ENCODE results near the gene JHY.

JHY gene

DNA sequence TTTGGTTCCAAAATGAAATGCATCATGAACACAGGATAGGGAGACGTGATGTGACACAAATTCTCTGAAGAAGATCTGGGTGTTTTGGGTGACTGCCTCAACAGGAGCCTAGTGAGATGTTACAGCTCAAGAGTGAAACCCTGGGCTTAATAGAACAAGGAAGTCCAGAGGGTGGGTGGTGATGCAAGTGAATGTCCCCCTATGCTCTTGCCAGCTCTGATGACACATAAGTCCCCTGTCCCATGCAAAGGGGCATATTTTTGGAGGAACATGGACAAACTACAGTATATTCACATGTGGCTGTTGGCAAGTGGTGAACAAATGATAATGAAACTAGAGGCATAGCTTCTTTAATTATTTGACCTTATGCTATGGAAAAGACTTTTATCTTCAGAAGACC is 35.1 kb upstream of the JHY start:
- Mint-ChIP-seq H3K4me3 (no peak overlapping the region), H3K36me3 (ENCODE audit: low read depth) (no peaks in the 10 kb centered on the region), H3K4me1 (peaks cover 30% of the 10 kb centered on the region), H3K27ac (no peak overlapping the region), H3K9me3 (no peaks in the 10 kb centered on the region), H3K27me3 (ENCODE audit: low read depth, poor library complexity) (peaks cover 7% of the 10 kb centered on the region)
- TF ChIP-seq CTCF (IDR thresholded peaks at IDR 0.05), result no peak
- DNase-seq, result no peak

- no peak for TF ChIP-seq CTCF (IDR thresholded peaks at IDR 0.05)
- H3K27ac Mint-ChIP-seq, result no peak overlapping the region
- H3K4me3 Mint-ChIP-seq, result no peak overlapping the region
- no peak for DNase-seq
- no peaks in the 10 kb centered on the region for H3K9me3 Mint-ChIP-seq
- H3K4me1 Mint-ChIP-seq, result peaks cover 34% of the 10 kb centered on the region
- peaks cover 7% of the 10 kb centered on the region for H3K27me3 Mint-ChIP-seq (ENCODE audit: low read depth, poor library complexity)
- no peaks in the 10 kb centered on the region for H3K36me3 Mint-ChIP-seq (ENCODE audit: low read depth)
These were observed 34.4 kb upstream of the JHY start for GRCh38 chr11:122848186-122848585.

GRCh38 chr11:122850076-122850631 is 32.4 kb upstream of the JHY start:
- Mint-ChIP-seq H3K9me3 (no peaks in the 10 kb centered on the region), H3K4me3 (peak overlapping the region; percentile 32), H3K36me3 (ENCODE audit: low read depth) (no peaks in the 10 kb centered on the region), H3K27ac (peak overlapping the region; percentile 27), H3K4me1 (peaks cover 34% of the 10 kb centered on the region), H3K27me3 (ENCODE audit: low read depth, poor library complexity) (peaks cover 7% of the 10 kb centered on the region)
- TF ChIP-seq CTCF (IDR thresholded peaks at IDR 0.05), result no peak
- DNase-seq, result peak; percentile 20

DNA sequence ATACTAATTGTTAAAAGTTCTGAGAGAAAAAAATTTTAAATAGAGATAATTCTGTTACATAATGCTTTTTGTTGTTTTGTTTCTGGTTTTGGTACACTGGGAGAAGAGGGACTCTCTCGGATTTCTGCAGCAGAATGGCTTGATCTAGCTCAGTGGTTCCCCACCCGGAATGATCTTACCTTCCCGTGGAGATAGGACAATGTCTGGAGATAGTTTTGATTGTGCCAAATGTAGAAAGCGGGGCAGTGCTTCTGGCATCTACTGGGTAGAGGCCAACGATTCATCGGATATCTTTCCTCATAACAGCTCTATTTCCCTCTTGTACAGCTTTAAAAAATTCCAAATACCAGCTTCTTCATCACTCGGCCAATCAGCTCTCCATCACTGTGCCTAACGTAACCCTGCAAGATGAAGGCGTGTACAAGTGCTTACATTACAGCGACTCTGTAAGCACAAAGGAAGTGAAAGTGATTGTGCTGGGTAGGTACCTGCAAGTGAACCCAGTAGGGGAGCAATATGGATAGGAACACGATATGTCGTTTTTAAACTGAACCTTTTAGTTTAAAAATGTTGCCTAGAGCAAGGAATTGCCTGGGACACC is 31.1 kb upstream of the JHY start:
- DNase-seq, result no peak
- no peak for TF ChIP-seq CTCF (IDR thresholded peaks at IDR 0.05)
- Mint-ChIP-seq H3K36me3 (ENCODE audit: low read depth) (no peaks in the 10 kb centered on the region), H3K4me3 (no peak overlapping the region), H3K27me3 (ENCODE audit: low read depth, poor library complexity) (peaks cover 7% of the 10 kb centered on the region), H3K9me3 (no peaks in the 10 kb centered on the region), H3K4me1 (peaks cover 35% of the 10 kb centered on the region), H3K27ac (no peak overlapping the region)

DNA sequence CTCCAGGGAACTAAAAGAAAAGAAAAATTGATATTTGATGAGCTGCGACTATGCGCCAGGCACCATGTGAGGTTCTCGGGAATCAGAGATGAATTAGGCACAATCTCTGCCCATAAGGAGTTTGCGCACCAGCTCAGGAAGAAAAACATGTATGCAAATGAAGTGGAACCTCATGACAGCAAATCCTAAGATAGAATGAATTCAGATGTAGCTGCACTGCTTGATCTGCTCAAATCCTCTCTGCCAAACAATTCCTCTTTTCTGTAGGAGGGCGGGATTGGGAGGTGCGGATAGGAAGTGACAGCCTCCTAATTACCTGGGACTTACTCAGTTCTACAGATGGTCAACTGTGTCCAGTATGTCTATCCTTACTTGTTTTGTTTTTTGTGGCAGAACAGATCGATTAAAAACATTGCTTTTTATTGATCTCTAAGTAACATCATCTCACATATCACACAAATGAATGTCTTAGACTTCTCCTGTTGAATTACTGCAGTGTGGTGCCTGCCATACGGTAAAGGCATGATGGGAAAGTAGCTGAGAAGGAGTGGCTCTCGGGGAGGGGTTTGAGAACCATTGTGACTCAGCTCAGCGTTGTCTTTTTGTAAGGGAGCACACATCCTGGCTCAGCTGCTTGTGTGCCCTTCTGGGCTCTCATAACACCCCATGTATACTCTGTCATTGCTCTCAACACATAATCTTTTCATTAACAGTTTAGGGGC is 30.3 kb upstream of the JHY start:
- no peak for DNase-seq
- H3K9me3 Mint-ChIP-seq, result no peaks in the 10 kb centered on the region
- H3K4me1 Mint-ChIP-seq, result peaks cover 40% of the 10 kb centered on the region
- TF ChIP-seq CTCF (IDR thresholded peaks at IDR 0.05), result no peak
- no peak overlapping the region for H3K27ac Mint-ChIP-seq
- H3K4me3 Mint-ChIP-seq, result no peak overlapping the region
- no peaks in the 10 kb centered on the region for H3K36me3 Mint-ChIP-seq (ENCODE audit: low read depth)
- H3K27me3 Mint-ChIP-seq (ENCODE audit: low read depth, poor library complexity), result peaks cover 4% of the 10 kb centered on the region

All from nephron progenitor cell (in vitro differentiated cells).